Gastroesophageal sphincter (tissue), 3 donors: ENCODE measurements around the gene SCUBE3.

Experiments
- CTCF ChIP-seq, 4 experiments: fragments of 200-600 bp in 2 of 4; fragments of 450-650 bp in 2 of 4; sonication (generic) in 1 of 4; IDR thresholded peaks; one replicate each; pipeline ENCODE4 v1.5.1; 2017 to 2019; ENCODE audit warnings: antibody characterized with exemption in 4 of 4, mild to moderate bottlenecking in 2 of 4, moderate library complexity in 2 of 4
- POLR2A ChIP-seq, 2 donors: fragments of 450-650 bp; IDR thresholded peaks; one replicate each; pipeline ENCODE4 v1.6.1; 2017; ENCODE audit warnings: antibody characterized with exemption in 2 of 2, mild to moderate bottlenecking in 2 of 2, moderate library complexity in 1 of 2
- POLR2AphosphoS5 ChIP-seq: sonication (generic); formaldehyde crosslinking; IDR thresholded peaks from one replicate; pipeline ENCODE4 v1.6.1; 2017; ENCODE audit warnings: antibody characterized with exemption

DNA sequence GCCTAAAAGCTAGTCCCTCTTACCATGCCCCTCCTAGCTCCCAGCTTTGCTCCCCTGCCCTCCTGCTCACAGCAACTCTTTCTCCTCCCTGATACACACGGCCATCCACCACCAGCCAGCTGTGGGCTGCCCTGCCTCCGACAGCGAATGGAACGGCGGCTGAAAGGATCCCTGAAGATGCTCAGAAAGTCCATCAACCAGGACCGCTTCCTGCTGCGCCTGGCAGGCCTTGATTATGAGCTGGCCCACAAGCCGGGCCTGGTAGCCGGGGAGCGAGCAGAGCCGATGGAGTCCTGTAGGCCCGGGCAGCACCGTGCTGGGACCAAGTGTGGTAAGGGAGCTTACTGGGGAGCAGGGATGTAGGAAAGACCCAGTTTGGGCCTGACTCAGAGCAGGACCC, 29.1 kb downstream of the SCUBE3 start:
- no peak for TF ChIP-seq POLR2A (IDR thresholded peaks at IDR 0.05)
- no peak for TF ChIP-seq POLR2AphosphoS5
- no peak for TF ChIP-seq CTCF (IDR thresholded peaks at IDR 0.05)
